Right renal cortex interstitium (tissue), 3 donors: ENCODE data around the gene CD19. TPM values are rescaled to one million over a fixed set of nuclear protein-coding genes. Genes with fewer than 3 reads are reported as not detected.
"Not testable (repeated sequence)": the region's sequence is repeated elsewhere in the genome, so short reads cannot be mapped to it uniquely, and the experiment has no call there.

Source experiments
- DNase-seq, 3 donors: peaks; one replicate each; pipeline ENCODE4 v3.0.0-alpha.2; 2013; ENCODE audit warnings: low read depth in 3 of 3, low spot score in 2 of 3
- polyA plus RNA-seq, 3 donors: library from polyadenylated mRNA; unstranded; fragments of 120-200 nt; gene quantifications; one replicate each; pipeline ENCODE4 v1.2.1, GENCODE V29; 2013; ENCODE audit not compliant: insufficient read length in 3 of 3

Gene CD19
- polyA plus RNA-seq, 3 donors: 2.9 to 3.4 (median 3.2) TPM

- no peak for DNase-seq
These were observed 4.4 kb downstream of the CD19 start for GRCh38 chr16:28935924-28936783.

- DNase-seq: no peak
These were observed 5.0 kb downstream of the CD19 start for GRCh38 chr16:28936784-28937155.

DNA sequence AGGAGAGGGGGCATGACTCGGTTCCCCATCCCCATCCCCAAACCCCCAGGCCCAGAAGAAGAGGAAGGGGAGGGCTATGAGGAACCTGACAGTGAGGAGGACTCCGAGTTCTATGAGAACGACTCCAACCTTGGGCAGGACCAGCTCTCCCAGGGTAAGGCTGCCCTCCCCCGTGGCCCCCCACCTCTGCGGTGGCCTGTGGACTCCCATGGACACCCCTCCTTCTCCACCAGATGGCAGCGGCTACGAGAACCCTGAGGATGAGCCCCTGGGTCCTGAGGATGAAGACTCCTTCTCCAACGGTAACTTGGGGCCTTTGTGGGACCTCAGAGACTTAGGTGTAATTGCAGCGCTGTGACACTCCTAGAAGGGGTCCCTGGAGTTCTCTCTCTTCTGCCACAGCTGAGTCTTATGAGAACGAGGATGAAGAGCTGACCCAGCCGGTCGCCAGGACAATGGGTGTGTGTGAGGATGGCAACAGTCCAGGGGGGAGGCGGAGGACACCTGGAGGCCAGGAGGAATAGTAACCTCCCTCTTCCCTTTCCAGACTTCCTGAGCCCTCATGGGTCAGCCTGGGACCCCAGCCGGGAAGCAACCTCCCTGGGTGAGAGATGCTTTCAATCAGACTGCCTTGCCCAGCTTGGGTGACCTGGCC lies 5.6 kb downstream of the CD19 start:
- DNase-seq: no peak

DNA sequence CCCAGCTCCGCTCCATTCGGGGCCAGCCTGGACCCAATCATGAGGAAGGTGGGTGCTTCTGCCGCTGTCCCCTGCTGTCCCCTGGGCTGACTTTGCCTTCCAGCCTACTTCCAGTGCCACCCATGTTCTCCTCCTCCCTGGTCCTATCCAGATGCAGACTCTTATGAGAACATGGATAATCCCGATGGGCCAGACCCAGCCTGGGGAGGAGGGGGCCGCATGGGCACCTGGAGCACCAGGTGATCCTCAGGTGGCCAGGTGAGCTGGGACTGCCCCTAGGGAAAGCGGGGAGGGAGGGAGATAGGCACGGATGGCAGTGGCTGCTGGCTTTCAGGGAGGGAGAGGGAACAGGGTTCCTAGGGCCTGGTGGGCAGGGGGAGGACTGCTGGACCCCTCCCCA lies 7.0 kb downstream of the CD19 start:
- DNase-seq: no peak

DNA sequence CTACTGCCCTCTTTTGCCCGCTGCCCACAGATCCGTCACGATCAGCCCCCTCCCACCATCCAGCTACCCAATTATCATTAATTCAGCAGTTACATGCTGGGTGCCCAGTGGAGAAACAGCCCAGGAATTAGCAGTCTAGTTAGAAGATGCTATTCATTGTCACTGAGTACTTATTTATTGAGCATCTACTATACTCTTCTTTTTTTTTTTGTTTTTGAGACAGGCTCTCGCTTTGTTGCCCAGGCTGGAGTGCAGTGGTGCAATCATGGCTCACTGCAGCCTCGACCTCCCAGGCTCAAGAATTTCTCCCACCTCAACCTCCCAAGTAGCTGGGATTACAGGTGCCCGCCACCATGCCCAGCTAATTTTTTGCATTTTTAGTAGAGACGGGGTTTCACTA lies 8.1 kb downstream of the CD19 start:
- not testable (repeated sequence) for DNase-seq

DNA sequence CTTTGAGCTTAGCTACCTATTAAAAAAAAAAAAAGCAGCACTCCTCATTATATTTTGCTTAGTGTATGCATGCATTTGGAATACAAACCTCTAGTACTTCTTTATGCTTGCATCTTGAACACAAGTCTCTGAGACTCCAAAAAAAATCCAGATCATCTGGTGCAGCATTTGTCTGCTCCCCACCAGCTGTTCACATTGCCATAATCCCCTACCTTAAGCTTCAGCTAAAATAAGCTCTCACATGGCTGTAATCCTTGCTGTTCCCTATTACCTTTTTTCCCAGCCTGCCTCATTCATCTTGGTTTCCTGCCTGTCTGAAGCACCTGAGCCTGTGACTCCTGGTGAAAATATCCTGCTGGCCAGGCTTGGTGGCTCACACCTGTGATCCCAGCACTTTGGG lies 11.5 kb downstream of the CD19 start:
- no peak for DNase-seq

DNA sequence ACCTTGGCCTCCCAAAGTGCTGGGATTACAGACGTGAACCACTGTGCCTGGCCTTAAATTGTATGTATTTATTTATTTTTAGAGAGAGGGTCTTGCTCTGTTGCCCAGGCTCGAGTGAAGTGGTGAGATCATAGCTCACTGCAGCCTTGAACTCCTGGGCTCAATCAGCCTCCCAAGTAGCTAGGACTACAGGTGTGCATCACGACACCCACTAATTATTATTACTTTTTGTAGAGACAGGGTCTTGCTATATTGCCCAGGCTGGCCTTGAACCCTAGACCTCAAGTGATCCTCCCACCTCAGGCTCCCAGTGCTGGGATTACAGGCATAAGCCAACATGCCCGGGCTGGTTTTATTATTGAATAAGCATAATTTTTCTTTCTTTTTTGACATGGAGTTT lies 14.9 kb downstream of the CD19 start:
- DNase-seq: no peak

GRCh38 chr16:28950648-28951409 lies 19.1 kb downstream of the CD19 start, which contains the start of gene NFATC2IP:
Gene NFATC2IP (plus strand): TSS chr16:28950937. CDS start chr16:28951012, 75 bp downstream.
- peak; percentile 98 to 99 (median 99) for DNase-seq

DNA sequence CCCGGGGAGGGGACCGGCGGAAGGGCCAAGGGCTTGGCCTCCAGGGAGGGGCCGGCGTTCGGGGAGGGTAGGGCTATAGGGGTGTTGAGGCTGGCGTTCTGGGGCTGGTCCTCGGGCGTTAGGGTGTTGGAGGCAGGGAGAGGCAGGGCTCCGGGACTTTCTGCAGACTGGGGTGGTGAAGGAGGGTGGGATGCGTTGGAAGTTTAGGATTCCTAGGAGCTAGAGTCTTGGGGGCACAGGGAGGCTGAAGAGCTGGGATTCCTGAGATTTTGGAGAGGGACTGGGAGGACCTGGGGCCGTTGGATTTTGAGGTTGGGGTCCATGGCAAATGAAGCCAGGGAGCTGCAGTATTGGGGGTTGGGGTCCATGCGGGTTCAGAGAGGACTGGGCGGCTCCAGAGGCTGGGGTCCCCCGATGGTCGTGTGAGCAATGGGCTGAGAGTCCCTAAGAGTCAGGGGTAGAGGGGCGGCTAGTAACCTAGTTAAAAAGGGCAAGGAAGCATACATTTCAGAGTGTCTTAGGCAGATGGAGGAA lies 19.7 kb downstream of the CD19 start:
- no peak for DNase-seq

DNA sequence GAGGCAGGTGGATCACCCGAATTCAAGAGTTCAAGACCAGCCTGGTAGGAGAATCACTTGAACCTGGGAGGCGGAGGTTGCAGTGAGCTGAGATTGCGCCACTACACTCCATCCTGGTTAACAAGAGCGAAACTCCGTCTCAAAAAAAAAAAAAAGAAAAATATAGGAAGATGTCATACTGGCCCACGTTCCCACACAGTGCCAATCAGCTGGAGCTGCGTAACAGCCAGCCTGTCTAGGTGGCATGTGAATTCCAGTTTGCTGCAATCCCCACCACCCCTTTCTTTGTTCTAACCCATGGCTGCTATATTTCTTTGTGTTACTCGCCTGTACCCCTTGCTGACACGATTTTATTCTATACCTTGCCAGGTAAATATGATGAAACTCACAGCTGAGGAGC lies 26.4 kb downstream of the CD19 start:
- no peak for DNase-seq

- no peak for DNase-seq
These were observed 27.1 kb downstream of the CD19 start for GRCh38 chr16:28958836-28959235.

GRCh38 chr16:28964072-28964471 lies 32.3 kb downstream of the CD19 start:
- DNase-seq: no peak

- DNase-seq: no peak
These were observed 32.7 kb downstream of the CD19 start for GRCh38 chr16:28964496-28964895.

- DNase-seq: no peak
These were observed 35.4 kb downstream of the CD19 start for GRCh38 chr16:28967156-28967555.

- DNase-seq: not testable (repeated sequence)
These were observed 37.9 kb downstream of the CD19 start for GRCh38 chr16:28969696-28970095.

DNA sequence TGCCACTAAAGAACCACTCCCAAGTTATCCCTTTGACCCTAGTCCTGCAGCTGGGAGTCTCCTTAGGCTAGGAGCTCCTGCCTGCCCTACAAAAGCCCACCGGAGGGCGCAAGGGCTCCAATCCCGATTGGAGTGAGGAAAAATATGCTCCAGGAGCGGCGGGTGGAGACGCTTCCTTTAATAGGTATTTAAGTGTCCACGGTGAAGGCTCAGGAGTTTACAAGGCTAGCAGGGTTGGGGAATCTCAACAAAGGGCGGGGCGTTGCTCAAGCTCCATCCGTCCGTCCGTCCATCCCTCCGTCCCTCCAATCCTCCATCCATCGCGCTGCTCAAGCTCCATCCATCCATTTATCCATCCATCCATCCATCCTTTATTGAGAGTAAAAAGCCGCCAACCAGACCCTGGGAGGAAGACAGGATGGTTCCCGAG lies 42.3 kb downstream of the CD19 start:
- DNase-seq: peak in 1 of 3 donors; percentile 38

DNA sequence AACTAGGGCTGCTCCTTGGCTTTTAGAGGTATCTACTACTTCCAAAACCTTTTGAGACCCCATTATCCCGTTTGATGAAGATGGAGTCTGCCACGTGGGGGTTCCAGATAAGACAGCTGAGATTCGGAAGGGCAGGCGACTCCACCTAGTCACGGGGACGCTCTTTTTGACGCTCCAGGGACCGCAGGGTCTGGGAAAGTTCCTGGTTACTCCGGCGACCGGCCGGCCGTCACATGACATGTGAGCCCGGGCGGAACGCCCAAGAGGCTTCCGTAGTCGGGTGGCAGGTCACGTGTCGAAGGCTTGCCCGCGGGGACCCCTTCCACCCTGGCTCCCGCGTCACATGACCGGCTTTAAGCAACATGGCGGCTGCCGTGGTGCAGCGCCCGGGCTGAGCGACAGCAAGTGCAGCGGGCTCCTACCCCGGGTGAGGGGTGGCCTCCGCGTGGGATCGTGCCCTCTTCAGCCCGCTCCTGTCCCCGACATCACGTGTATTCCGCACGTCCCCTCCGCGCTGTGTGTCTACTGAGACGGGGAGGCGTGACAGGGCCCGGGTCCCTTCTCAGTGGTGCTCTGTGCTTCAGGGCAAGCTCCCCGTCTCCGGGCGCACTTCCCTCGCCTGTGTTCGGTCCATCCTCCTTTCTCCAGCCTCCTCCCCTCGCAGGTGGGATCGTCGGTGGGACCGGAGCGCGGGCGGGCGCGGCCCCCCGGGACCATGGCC lies 42.8 kb downstream of the CD19 start, which contains the start of gene SPNS1:
Gene SPNS1, plus strand, starts transcription at position 342 of the 721 bp plus-strand sequence. Its CDS starts 374 bp downstream, at position 716.
- DNase-seq: peak; percentile 85 to 94 (median 90)

DNA sequence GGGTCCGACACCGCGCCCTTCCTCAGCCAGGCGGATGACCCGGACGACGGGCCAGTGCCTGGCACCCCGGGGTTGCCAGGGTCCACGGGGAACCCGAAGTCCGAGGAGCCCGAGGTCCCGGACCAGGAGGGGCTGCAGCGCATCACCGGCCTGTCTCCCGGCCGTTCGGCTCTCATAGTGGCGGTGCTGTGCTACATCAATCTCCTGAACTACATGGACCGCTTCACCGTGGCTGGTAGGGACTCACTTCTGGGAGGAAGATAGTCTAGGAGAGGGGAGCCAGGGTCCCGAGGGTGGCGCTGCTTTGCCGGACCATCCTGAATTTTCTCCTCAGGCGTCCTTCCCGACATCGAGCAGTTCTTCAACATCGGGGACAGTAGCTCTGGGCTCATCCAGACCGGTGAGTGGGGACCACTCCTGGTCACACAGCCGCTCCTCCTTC lies 43.4 kb downstream of the CD19 start:
- no peak for DNase-seq

GRCh38 chr16:28977703-28978662 lies 46.2 kb downstream of the CD19 start:
- no peak for DNase-seq
